Measurements from ENCODE around the gene PARD6B. TPM values are rescaled to one million over a fixed set of nuclear protein-coding genes. Genes with fewer than 3 reads are reported as not detected.

PARD6B gene
- total RNA-seq, 1 donor from 2014 or later: 32.5 TPM

GRCh38 chr20:50720026-50720425 lies 11.4 kb upstream of the PARD6B start:
- H3K4me3 ChIP-seq: no peak overlapping the region
- H3K27me3 ChIP-seq (ENCODE audit: low read depth): no peaks in the 10 kb centered on the region
- H3K36me3 ChIP-seq: no peaks in the 10 kb centered on the region
- intact Hi-C loops (cut with DNase I): no loop called here
- no peaks in the 10 kb centered on the region for H3K9me3 ChIP-seq
- peaks cover 4% of the 10 kb centered on the region for H3K4me1 ChIP-seq
- ATAC-seq (no peak), DNase-seq (no peak)
- no peak overlapping the region for H3K27ac ChIP-seq
- TF ChIP-seq, protein P1, sequence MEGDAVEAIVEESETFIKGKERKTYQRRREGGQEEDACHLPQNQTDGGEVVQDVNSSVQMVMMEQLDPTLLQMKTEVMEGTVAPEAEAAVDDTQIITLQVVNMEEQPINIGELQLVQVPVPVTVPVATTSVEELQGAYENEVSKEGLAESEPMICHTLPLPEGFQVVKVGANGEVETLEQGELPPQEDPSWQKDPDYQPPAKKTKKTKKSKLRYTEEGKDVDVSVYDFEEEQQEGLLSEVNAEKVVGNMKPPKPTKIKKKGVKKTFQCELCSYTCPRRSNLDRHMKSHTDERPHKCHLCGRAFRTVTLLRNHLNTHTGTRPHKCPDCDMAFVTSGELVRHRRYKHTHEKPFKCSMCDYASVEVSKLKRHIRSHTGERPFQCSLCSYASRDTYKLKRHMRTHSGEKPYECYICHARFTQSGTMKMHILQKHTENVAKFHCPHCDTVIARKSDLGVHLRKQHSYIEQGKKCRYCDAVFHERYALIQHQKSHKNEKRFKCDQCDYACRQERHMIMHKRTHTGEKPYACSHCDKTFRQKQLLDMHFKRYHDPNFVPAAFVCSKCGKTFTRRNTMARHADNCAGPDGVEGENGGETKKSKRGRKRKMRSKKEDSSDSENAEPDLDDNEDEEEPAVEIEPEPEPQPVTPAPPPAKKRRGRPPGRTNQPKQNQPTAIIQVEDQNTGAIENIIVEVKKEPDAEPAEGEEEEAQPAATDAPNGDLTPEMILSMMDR (IDR thresholded peaks at IDR 0.05): no peak

GRCh38 chr20:50720582-50720981 lies 10.8 kb upstream of the PARD6B start:
- Histone ChIP-seq H3K9me3 (no peaks in the 10 kb centered on the region), H3K4me1 (peaks cover 9% of the 10 kb centered on the region), H3K4me3 (no peak overlapping the region), H3K27ac (no peak overlapping the region), H3K27me3 (ENCODE audit: low read depth) (no peaks in the 10 kb centered on the region), H3K36me3 (no peaks in the 10 kb centered on the region)
- ATAC-seq: no peak
- intact Hi-C loops (cut with DNase I): no loop called here
- TF ChIP-seq, protein P1 (IDR thresholded peaks at IDR 0.05): no peak
- no peak for DNase-seq

DNA sequence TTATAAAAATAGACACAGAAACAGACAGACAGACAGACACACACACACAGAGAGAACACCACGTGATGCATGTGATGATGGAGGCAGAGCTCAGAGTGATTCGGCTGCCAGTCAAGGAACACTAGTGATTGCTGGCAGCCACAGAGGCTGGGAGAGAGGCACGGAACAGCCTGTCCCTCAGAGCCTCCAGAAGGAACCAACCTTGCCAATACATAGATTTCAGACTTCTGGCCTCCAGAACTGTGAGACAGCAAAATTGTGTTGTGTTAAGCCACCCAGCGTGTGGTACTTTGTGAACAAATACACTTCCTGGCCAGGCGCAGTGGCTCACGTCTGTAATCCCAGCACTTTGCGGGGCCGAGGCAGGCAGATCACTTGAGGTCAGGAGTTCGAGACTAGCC lies 9.5 kb upstream of the PARD6B start:
- Histone ChIP-seq H3K4me3 (no peak overlapping the region), H3K27ac (no peak overlapping the region), H3K36me3 (no peaks in the 10 kb centered on the region), H3K27me3 (ENCODE audit: low read depth) (no peaks in the 10 kb centered on the region), H3K4me1 (peaks cover 9% of the 10 kb centered on the region), H3K9me3 (no peaks in the 10 kb centered on the region)
- no peak for ATAC-seq
- TF ChIP-seq, protein P1 (IDR thresholded peaks at IDR 0.05): no peak
- no peak for DNase-seq
- intact Hi-C loops (cut with DNase I): no loop called here

GRCh38 chr20:50722424-50723155 lies 8.8 kb upstream of the PARD6B start:
- Histone ChIP-seq H3K4me1 (peaks cover 9% of the 10 kb centered on the region), H3K4me3 (no peak overlapping the region), H3K36me3 (no peaks in the 10 kb centered on the region), H3K9me3 (no peaks in the 10 kb centered on the region), H3K27ac (no peak overlapping the region), H3K27me3 (ENCODE audit: low read depth) (no peaks in the 10 kb centered on the region)
- DNase-seq (no peak), ATAC-seq (no peak)
- intact Hi-C loops (cut with DNase I): no loop called here
- TF ChIP-seq, protein P1 (IDR thresholded peaks at IDR 0.05): no peak

DNA sequence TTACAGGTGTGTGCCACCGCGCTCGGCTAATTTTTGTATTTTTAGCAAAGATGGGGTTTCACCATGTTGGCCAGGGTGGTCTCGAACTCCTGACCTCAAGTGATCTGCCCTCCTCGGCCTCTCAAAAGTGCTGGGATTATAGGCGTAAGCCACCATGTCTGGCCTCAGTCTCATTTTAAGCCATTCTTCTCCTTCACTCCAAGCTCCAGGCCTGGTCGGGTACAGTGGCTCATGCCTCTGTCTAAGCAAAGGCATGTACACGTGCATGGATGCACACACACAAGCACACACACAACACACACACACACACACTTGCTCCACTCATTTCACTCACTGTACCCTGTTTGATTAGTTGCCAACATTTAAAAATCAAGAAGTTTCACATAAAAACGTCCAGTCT lies 7.7 kb upstream of the PARD6B start:
- no peak for DNase-seq
- intact Hi-C loops (cut with DNase I): no loop called here
- ATAC-seq: no peak
- H3K27me3 ChIP-seq (ENCODE audit: low read depth): no peaks in the 10 kb centered on the region
- H3K9me3 ChIP-seq: no peaks in the 10 kb centered on the region
- no peak overlapping the region for H3K4me3 ChIP-seq
- TF ChIP-seq, protein P1 (IDR thresholded peaks at IDR 0.05): no peak
- H3K27ac ChIP-seq: no peak overlapping the region
- peaks cover 11% of the 10 kb centered on the region for H3K4me1 ChIP-seq
- H3K36me3 ChIP-seq: no peaks in the 10 kb centered on the region

All from lower lobe of right lung (tissue), 2 donors.